Head of caudate nucleus (tissue), 42 donors: ENCODE data around the gene NDUFAF4.
"Not testable (repeated sequence)": the region's sequence is repeated elsewhere in the genome, so short reads cannot be mapped to it uniquely, and the experiment has no call there.

ENCODE experiments used
- DNase-seq, 42 donors: peaks; one replicate each; pipeline versions ENCODE4 v3.0.0 to v3.0.0-alpha.2; 2020 to 2021; ENCODE audit warnings: mixed read lengths in 7 of 42
- intact Hi-C: fragments of 100-400 bp; cut with DNase I; formaldehyde crosslinking; loops from one replicate; pipeline ENCODE4 v1.15.0; 2022

Gene NDUFAF4

GRCh38 chr6:96907498-96907897 is 9.8 kb upstream of the NDUFAF4 start:
- intact Hi-C loops = no loop called here
- no peak for DNase-seq

DNA sequence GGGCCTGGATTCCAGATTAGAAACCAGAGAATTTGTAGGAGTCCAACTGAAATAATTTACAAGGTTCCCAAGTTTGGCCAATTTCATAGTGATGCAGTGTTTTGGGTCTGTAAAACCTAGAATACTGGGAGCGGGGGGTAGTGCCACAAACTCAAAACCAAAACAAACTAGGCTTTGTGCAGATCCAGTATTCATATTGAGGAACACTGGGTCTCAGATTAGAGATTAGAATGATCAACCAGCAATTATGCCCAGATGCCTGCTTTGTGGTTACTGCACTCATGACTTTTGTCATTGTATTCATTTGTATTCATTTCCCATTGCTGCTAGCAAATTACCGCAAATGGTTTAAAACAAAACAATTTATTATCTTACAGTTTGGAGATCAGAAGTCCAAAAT is 3.2 kb upstream of the NDUFAF4 start:
- peak in 17 of 42 donors; percentile 5 to 73 (median 37) for DNase-seq
- intact Hi-C loops = no loop called here

DNA sequence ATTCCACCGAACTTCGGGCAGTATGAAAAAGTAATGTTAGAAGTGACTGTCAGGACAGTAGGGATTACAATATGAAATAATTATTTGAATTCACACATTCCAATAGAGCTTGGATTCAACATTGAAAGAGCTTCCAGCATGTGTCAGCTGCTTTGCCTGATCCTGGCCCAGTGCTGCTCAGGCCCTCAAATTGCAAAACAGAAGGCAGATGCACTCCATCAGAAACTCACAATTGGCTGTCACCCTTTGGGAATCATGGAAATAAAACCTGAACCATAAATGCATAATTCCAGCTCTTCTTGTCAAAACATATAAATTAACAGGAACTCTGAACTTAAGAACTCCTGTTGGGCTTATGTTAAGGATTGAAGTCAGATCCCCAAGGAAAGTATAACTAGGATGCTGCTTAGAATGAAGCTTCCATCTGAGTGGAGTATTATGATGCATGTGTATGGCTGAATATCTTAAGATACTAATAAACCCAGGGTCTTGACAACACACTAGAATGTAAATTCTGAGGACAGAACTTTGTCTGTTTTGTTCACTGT is 1.8 kb upstream of the NDUFAF4 start:
- intact Hi-C loops = loop anchor here (2.0 to 5.0 kb wide), 2 partner anchors 153 to 272 kb away; no protein-coding TSS in a partner anchor
- DNase-seq = peak in 1 of 42 donors; percentile 23

DNA sequence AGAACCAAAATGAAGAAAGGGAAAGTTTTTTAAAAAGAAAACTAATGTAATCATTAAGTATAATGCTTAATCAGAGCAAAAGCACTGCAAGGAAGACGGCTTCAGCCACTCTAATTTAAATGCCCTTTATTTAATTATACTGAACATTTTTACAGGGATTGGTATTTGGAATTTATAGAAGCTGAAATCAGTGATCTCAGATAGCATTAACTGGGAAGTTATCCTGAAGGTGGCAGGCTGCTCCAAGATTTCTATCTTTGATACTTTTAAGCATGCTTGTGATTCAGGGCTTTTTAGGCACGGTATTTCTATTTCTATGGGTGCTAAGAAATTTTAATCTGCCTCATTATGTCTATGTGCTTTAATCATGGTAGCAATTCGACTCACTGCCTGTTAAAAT is 1.3 kb upstream of the NDUFAF4 start:
- intact Hi-C loops = loop anchor here (2.0 to 5.0 kb wide), 2 partner anchors 154 to 272 kb away; no protein-coding TSS in a partner anchor
- DNase-seq = peak in 33 of 42 donors; percentile 13 to 89 (median 66)

- no peak for DNase-seq
- intact Hi-C loops = loop anchor here (2.0 to 5.0 kb wide), 2 partner anchors 154 to 271 kb away; no protein-coding TSS in a partner anchor
These were observed 655 bp upstream of the NDUFAF4 start for GRCh38 chr6:96898241-96898851.

- no peak for DNase-seq
- intact Hi-C loops = no loop called here
These were observed 8.5 kb downstream of the NDUFAF4 start for GRCh38 chr6:96889146-96889545.

DNA sequence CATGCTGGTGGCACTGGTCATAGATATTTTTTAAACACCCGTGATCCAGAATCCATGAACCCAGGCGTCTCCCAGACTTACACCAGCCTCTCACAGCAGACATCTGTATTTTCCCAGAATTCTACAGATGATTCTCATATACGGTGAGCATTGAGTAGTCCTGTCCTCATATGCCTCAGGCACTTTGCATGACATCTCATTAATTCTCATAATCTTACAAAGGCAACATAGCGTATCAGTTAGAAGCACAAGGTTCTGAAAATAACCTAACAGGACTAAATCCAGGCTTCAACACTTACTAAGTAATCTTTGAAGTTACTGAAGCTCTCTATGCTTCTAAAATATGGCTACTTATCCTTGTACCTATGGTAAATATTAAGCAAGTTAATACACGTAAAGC is 8.9 kb downstream of the NDUFAF4 start:
- no peak for DNase-seq
- intact Hi-C loops = no loop called here

DNA sequence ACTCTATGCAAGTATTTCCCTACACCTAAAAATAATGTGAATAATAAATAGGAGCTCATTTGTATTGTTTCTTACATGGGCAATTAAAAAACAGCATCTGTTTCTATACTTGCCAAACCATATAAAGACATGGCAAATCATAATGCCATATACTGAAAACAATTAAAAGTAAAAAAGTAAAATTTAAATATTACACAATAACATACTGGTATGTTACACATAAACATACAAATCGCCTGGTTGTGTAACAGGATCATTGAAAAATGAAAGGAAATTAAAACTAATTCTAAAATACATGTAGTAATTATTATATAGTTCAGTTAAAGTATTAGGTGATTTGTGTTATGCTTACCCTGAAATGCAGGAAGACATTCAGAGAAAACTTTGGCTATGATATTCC is 11.2 kb downstream of the NDUFAF4 start:
- intact Hi-C loops = no loop called here
- no peak for DNase-seq

DNA sequence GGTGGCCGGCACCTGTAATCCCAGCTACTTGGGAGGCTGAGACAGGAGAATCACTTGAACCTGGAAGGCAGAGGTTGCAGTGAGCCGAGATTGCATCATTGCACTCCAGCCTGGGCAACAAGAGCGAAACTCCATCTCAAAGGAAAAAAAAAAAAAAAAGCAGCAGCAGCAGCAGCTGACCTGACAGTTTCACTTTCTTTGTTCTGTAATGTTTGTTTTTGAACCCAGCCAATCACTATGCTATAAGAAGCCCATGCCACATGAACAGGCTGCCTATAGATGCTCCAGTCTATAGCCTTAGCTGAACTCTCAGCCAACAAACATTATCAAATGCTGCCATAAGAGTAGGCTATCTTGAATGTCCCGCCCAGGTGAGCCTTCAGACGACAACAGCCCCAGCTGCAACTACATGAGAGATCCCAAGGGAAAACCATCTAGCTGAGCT is 12.5 kb downstream of the NDUFAF4 start:
- DNase-seq, intact Hi-C loops: not testable (repeated sequence)

GRCh38 chr6:96878143-96878542 is 19.5 kb downstream of the NDUFAF4 start:
- intact Hi-C loops = no loop called here
- DNase-seq = peak in 2 of 42 donors; percentile 24 to 37

- intact Hi-C loops = no loop called here
- peak in 28 of 42 donors; percentile 6 to 59 (median 23) for DNase-seq
These were observed 20.7 kb downstream of the NDUFAF4 start for GRCh38 chr6:96876886-96877545.

- intact Hi-C loops = no loop called here
- DNase-seq = no peak
These were observed 24.7 kb downstream of the NDUFAF4 start for GRCh38 chr6:96872976-96873375.

GRCh38 chr6:96865055-96865405 is 32.7 kb downstream of the NDUFAF4 start:
- intact Hi-C loops = no loop called here

DNA sequence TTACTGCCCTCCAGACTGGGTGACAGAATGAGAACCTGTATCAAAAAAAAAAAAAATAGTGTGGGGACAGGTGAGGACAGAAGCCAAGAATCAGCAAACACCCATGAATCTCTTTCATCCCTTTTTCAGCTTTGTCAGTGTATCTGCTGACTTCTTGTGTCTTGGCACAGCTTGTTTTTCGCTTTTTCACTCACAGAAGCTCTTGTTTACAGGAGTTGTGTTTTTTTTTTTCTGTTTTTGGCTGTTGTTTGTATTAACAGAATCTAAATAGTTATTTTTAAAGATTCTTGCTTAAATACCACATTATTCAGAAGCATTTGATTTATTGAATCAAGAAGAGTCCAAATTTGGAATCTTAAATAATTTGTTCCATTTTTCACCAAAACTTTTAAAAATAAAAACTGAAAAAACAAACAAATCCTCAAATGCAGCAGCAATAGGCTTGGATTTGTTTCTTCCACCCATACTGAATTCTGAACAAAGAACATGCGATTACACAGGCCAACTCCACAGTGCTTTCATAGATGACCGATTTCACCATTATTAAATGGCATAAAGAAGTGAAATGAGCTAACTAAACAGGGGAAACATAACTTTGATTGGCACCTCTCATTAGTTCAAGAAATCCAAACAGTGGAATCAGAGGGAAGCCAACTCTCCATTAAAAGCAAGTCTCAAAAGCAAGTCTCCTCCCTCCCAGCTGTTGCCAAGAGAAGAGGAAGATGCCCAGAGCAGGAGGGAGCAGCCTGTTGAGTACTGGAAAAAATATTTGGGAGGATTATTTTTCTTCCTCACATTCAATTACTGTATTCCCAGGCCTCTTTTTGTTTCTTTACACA is 33.3 kb downstream of the NDUFAF4 start:
- DNase-seq = no peak
- intact Hi-C loops = no loop called here

More at GRCh38 chr6:96865055-96865405, 32.7 kb downstream of the NDUFAF4 start:
- no peak for DNase-seq

DNA sequence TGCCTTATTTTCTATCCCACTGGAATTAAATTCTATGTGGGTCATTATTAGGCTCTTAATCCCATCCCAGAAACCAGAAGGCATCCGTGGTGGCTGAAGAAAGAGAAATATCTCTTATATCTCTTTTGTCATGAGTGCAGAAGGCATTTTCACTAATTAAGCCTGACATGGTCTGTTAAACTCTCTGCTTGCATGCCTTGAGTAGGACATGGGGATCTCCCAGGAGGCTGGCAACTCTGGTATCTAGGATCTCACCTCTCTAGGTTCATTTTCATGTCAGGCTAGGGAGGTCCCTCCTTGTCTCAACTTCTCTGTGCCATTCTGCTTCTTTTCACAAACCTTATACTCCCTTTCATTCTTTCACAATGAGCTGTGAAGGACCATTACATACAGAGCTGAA is 35.1 kb downstream of the NDUFAF4 start:
- no peak for DNase-seq
- intact Hi-C loops = no loop called here

- no peak for DNase-seq
- intact Hi-C loops = no loop called here
These were observed 36.1 kb downstream of the NDUFAF4 start for GRCh38 chr6:96861588-96861987.

GRCh38 chr6:96856856-96857255 is 40.8 kb downstream of the NDUFAF4 start:
- intact Hi-C loops = no loop called here
- no peak for DNase-seq

- intact Hi-C loops = no loop called here
- DNase-seq = no peak
These were observed 44.6 kb downstream of the NDUFAF4 start for GRCh38 chr6:96853083-96853482.

GRCh38 chr6:96852605-96853004 is 45.1 kb downstream of the NDUFAF4 start:
- DNase-seq = no peak
- intact Hi-C loops = no loop called here

DNA sequence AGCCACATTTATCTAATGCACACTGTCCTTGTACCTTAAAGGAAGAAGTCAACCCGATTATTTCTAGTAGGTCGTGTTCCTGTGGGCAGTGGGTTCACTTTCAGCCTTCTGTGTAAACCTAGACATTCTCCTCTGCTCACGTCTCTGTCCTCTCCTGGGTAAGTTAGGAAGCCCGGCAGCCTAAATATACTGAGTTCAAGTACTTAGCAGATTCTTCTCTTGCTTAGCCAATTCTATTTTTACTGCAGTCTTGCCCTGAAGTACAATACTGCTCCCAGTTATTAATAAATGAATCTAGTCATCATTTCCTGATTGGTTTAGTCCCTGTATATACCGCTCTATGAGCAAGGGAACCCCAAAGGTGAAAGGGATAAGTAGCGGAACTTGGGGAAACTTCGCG is 45.8 kb downstream of the NDUFAF4 start:
- intact Hi-C loops = no loop called here
- DNase-seq = no peak
